HL-60 (cell line): ENCODE results near the gene PCSK5.
"Not testable (repeated sequence)": the region's sequence is repeated elsewhere in the genome, so short reads cannot be mapped to it uniquely, and the experiment has no call there.

Experiments used
- DNase-seq, 2 experiments: peaks; one replicate each; pipeline ENCODE4 v3.0.0-alpha.2; 2010 to 2020; ENCODE audit warnings: low read depth in 1 of 2, low spot score in 1 of 2
- H3K27ac ChIP-seq: fragments of 250-450 bp; sonication (Bioruptor Pico); replicated peaks from 2 replicates; pipeline ENCODE4 v1.5.1; 2020; ENCODE audit warnings: mild to moderate bottlenecking, moderate library complexity
- H3K27me3 ChIP-seq: fragments of 250-450 bp; sonication (Bioruptor Pico); 2 replicates; pipeline ENCODE4 v1.5.1; 2021; ENCODE audit warnings: mild to moderate bottlenecking, moderate library complexity; ENCODE audit not compliant: insufficient read depth, poor library complexity, severe bottlenecking
- H3K4me3 ChIP-seq: replicated peaks from 2 replicates; pipeline ENCODE4 v1.5.1; 2011; ENCODE audit warnings: mild to moderate bottlenecking, control low read depth, low read length; ENCODE audit not compliant: insufficient read depth
- CTCF ChIP-seq: IDR thresholded peaks from one replicate; pipeline ENCODE4 v1.5.1; 2011; ENCODE audit warnings: low read length, control low read depth, inconsistent platforms; ENCODE audit not compliant: insufficient read depth
- GABPA ChIP-seq: IDR thresholded peaks from 2 replicates; pipeline ENCODE4 v1.6.1; 2012; ENCODE audit warnings: low read depth
- POLR2AphosphoS5 ChIP-seq: IDR thresholded peaks from 2 replicates; pipeline ENCODE4 v1.6.1; 2012; ENCODE audit warnings: low read depth
- REST ChIP-seq: IDR thresholded peaks from 2 replicates; pipeline ENCODE4 v1.6.1; 2012; ENCODE audit warnings: low read depth; ENCODE audit not compliant: insufficient replicate concordance
- SPI1 ChIP-seq: IDR thresholded peaks from 2 replicates; pipeline ENCODE4 v1.6.1; 2012; ENCODE audit warnings: low read depth, mild to moderate bottlenecking, borderline replicate concordance

PCSK5 gene

GRCh38 chr9:75866273-75866871, 24.1 kb upstream of the PCSK5 start:
- no peaks in the 10 kb centered on the region for H3K27me3 ChIP-seq
- peak in 1 of 2 experiments; percentile 45 for DNase-seq
- no peak overlapping the region for H3K27ac ChIP-seq
- TF ChIP-seq SPI1 (no peak), REST (no peak), GABPA (no peak), POLR2AphosphoS5 (no peak), CTCF (peak; percentile 34)
- H3K4me3 ChIP-seq = no peak overlapping the region

GRCh38 chr9:75868526-75868925, 21.9 kb upstream of the PCSK5 start:
- not testable (repeated sequence) for DNase-seq, H3K27me3 ChIP-seq, H3K4me3 ChIP-seq, H3K27ac ChIP-seq

- TF ChIP-seq REST (no peak), GABPA (no peak), CTCF (no peak), SPI1 (no peak; the same call in 1 of the 2 replicates), POLR2AphosphoS5 (no peak)
- peak in 1 of 2 experiments; percentile 54 for DNase-seq
- H3K4me3 ChIP-seq = no peak overlapping the region
- no peak overlapping the region for H3K27ac ChIP-seq
- H3K27me3 ChIP-seq = no peaks in the 10 kb centered on the region
Measured at GRCh38 chr9:75869236-75869635, 21.2 kb upstream of the PCSK5 start.

- no peak for TF ChIP-seq CTCF
- TF ChIP-seq SPI1 = no peak
- no peak for TF ChIP-seq REST
- no peak for TF ChIP-seq GABPA
- TF ChIP-seq POLR2AphosphoS5 = no peak
- Histone ChIP-seq H3K4me3 (no peak overlapping the region), H3K27ac (no peak overlapping the region), H3K27me3 (no peaks in the 10 kb centered on the region)
- DNase-seq = no peak
Measured at GRCh38 chr9:75870450-75870849, 20.0 kb upstream of the PCSK5 start.
